Adrenal gland (tissue), 12 donors: ENCODE data around the gene MROH8. TPM values are rescaled to one million over a fixed set of nuclear protein-coding genes. Genes with fewer than 3 reads are reported as not detected.

Source experiments
- DNase-seq, 7 donors: peaks; one replicate each; pipeline ENCODE4 v3.0.0-alpha.2; 2019 to 2020
- H3K27ac ChIP-seq, 5 donors: fragments of 200-600 bp; sonication (generic) in 4 of 5; 1 replicate in 3 of 5; 2 replicates in 2 of 5; pipeline versions ENCODE4 v1.5.1 to v1.8.0; 2016 to 2020; ENCODE audit warnings: mild to moderate bottlenecking in 1 of 5
- H3K27me3 ChIP-seq: fragments of 200-600 bp; 2 replicates; pipeline ENCODE4 v1.8.0; 2021
- H3K36me3 ChIP-seq, 2 donors: fragments of 200-600 bp; replicated peaks in 1 of 2; 1 replicate in 1 of 2; 2 replicates in 1 of 2; pipeline versions ENCODE4 v1.5.1 to v1.8.0; 2018 to 2022
- H3K4me1 ChIP-seq, 2 donors: fragments of 200-600 bp; replicated peaks in 1 of 2; 1 replicate in 1 of 2; 2 replicates in 1 of 2; pipeline versions ENCODE4 v1.5.1 to v1.8.0; 2018 to 2021
- H3K4me3 ChIP-seq, 4 donors: fragments of 200-600 bp; sonication (generic) in 3 of 4; one replicate each; pipeline ENCODE4 v1.5.1; 2016 to 2018
- H3K9me3 ChIP-seq, 3 donors: fragments of 200-600 bp; sonication (generic) in 1 of 3; replicated peaks in 1 of 3; 1 replicate in 2 of 3; 2 replicates in 1 of 3; pipeline versions ENCODE4 v1.5.1 to v1.8.0; 2016 to 2021
- POLR2A ChIP-seq, 2 donors: fragments of 450-650 bp; IDR thresholded peaks; one replicate each; pipeline ENCODE4 v1.6.1; 2017; ENCODE audit warnings: antibody characterized with exemption in 2 of 2, mild to moderate bottlenecking in 2 of 2, moderate library complexity in 1 of 2
- WGBS, 4 donors: extraction: QIAGEN DNeasy Blood & Tissue Kit in 2 of 4; methylation state at CpG; one replicate each; pipeline versions ENCODE4 v1.1.5 to v1.1.7; 2013 to 2017; 5-methylcytosine and 5-hydroxymethylcytosine counted together
- intact Hi-C, 2 donors: fragments of 100-400 bp; cut with DNase I; formaldehyde crosslinking; loops; one replicate each; pipeline versions ENCODE4 v1.14.1 to v1.15.0; 2022 to 2023
- polyA plus RNA-seq, 3 donors: library from polyadenylated mRNA; stranded (reverse); fragments of 200-250 nt in 2 of 3; fragments of 350-450 nt in 1 of 3; fragmentation: Illumina TruSeq in 1 of 3; extraction: RNeasy Lipid Tissue Mini Kit (QIAGEN cat#74804) in 1 of 3; gene quantifications; one replicate each; pipeline ENCODE4 v1.2.3, GENCODE V29; 2013 to 2014
- total RNA-seq, 9 donors: library from RNA; depleted of rRNA in 4 of 9; stranded (reverse); fragments of >200 nt in 4 of 9; fragments of 120-200 nt in 1 of 9; fragmentation: NEBNext Ultra II Directional in 1 of 9; extraction: Animal tissue kit (Norgen Biotek cat#: 25700) in 1 of 9; gene quantifications; one replicate each; pipeline versions ENCODE4 v1.1.0 to v1.2.4, GENCODE V29; 2013 to 2023
- TF ChIP-seq, protein P1 (sequence below), 6 experiments: fragments of 450-650 bp in 4 of 6; fragments of 200-600 bp in 2 of 6; sonication (generic) in 1 of 6; IDR thresholded peaks; 1 replicate in 5 of 6; 2 replicates in 1 of 6; pipeline versions ENCODE4 v1.5.1 to v1.8.0; 2016 to 2021; ENCODE audit warnings: antibody characterized with exemption in 6 of 6, mild to moderate bottlenecking in 2 of 6, moderate library complexity in 1 of 6
- donor health status: healthy with polysubstance abuse.
- donor health status: Bipolar disorder and iron deficiency.
- donor health status: DM: yes; HTN: yes; CAD: no.
- donor health status: DM: no; HTN: no; CAD: no.
- donor health status: DM: no; HTN: no; CAD: no.
- donor health status: DM: yes; HTN: yes; CAD: no.

The MROH8 gene
- total and polyA plus RNA-seq, 12 donors, result 1.3 to 13.8 (median 3.8) TPM

DNA sequence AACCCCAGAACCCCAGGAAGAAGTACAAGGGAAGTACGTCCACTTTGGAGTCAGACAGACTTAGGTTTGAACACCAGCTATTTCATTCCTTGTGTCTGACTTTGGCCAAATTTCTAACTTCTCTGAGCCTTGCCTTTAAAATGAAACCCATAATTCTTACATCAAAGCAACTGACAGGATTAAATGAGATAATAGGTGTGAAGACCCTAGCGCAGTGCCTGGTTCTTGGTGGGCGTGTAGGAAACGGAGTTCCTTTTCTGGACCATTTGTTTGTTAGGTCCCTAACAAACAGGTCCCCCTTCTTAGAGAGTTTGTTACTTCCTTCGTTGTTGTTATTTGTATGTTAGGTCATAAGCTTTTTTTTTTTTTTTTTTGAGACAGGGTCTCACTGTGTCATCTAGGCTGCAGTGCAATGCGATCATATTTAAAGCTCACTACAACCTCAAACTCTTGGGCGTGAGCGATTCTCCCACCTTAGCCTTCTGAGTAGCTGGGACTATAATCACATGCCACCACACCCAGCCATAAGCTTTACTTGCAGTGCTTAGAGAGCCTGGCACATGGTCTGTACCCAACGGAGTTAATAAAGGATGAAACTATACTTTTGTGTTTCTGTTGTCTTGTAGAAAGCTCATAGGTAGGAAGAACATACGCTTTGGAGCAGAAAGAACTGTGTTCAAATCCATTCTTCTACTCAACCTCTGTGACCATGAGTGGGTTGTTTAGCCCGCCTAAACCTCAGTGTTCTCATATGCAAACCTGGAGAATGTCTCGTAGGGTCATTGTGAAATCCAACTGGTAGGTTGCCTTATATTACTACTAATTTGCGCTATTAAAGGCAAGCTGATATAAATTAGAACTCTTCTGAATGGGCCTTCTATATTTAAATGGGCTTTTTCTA is 21.8 kb upstream of the MROH8 start:
- 91 to 95% (median 94%) methylated on average over 13 of the region's 13 CpGs for WGBS, 4 donors
- Histone ChIP-seq H3K9me3 (no peaks in the 10 kb centered on the region), H3K36me3 (peaks cover 0 to 60% of the 10 kb centered on the region in 2 donors), H3K4me1 (peaks cover 0 to 15% of the 10 kb centered on the region in 2 donors), H3K27ac (peak overlapping the region in 3 of 5 donors; percentile 43 to 72 (median 45)), H3K27me3 (no peaks in the 10 kb centered on the region), H3K4me3 (no peak overlapping the region)
- peak in 1 of 7 donors; percentile 41 for DNase-seq
- intact Hi-C loops, result no loop called here
- no peak for TF ChIP-seq POLR2A (IDR thresholded peaks at IDR 0.05)
- TF ChIP-seq, protein P1, sequence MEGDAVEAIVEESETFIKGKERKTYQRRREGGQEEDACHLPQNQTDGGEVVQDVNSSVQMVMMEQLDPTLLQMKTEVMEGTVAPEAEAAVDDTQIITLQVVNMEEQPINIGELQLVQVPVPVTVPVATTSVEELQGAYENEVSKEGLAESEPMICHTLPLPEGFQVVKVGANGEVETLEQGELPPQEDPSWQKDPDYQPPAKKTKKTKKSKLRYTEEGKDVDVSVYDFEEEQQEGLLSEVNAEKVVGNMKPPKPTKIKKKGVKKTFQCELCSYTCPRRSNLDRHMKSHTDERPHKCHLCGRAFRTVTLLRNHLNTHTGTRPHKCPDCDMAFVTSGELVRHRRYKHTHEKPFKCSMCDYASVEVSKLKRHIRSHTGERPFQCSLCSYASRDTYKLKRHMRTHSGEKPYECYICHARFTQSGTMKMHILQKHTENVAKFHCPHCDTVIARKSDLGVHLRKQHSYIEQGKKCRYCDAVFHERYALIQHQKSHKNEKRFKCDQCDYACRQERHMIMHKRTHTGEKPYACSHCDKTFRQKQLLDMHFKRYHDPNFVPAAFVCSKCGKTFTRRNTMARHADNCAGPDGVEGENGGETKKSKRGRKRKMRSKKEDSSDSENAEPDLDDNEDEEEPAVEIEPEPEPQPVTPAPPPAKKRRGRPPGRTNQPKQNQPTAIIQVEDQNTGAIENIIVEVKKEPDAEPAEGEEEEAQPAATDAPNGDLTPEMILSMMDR (IDR thresholded peaks at IDR 0.05), result no peak

DNA sequence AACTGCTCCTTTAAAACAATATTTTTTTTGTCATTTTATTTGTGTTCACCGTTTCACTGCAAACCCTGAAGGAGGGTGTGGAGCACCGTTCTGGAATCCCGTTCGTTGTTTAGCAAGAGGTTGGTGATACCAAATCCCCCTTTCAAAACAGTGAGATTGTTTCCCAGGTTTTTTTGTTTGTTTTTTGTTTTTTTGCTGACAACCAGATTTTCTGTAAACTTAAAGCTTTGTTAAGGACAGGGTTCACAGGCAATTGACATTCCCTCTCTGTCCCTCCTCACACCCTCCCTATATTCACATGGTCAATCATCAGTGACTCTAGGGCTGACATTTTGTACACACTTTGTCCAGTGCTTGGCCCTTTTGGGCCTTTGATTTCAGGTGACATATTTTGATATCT is 21.0 kb upstream of the MROH8 start:
- 93 to 94% (median 94%) methylated on average over 4 of the region's 4 CpGs for WGBS, 4 donors
- Histone ChIP-seq H3K4me1 (peaks cover 0 to 15% of the 10 kb centered on the region in 2 donors), H3K27ac (no peak overlapping the region), H3K9me3 (no peaks in the 10 kb centered on the region), H3K4me3 (no peak overlapping the region), H3K27me3 (no peaks in the 10 kb centered on the region), H3K36me3 (peaks cover 0 to 57% of the 10 kb centered on the region in 2 donors)
- no peak for TF ChIP-seq POLR2A (IDR thresholded peaks at IDR 0.05)
- TF ChIP-seq, protein P1 (IDR thresholded peaks at IDR 0.05), result no peak
- intact Hi-C loops, result no loop called here
- DNase-seq, result no peak

DNA sequence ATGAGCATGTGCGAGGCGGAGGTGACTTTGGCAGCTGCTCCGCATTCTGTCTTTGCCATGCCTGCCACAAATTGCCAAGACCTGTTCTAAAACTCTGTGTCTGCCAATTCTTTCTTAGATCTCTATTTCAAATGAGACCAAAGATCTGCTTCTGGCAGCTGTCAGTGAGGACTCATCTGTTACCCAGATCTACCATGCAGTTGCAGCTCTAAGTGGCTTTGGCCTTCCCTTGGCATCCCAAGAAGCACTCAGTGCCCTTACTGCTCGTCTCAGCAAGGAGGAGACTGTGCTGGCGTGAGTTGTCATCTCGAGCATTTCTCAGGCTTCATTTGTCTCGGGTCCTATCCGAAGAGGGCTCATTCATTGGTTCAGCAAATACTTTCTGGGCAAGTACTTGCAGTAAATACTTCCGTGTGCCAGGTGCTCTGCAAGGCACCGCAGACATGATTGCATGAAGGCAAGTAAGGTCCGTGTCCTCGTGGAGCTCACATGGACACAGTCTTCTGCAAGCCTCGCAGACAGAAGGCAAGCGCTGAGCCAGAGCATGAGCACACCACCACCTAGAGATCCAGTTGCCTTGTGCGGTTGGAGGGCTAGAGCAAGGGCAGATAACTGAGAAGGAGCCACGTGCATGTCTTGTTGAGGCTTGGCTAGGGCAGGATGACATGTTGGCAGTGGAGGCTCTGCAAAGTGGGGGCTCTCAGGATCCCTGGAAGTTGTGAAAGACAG is 19.7 kb upstream of the MROH8 start:
- no peak overlapping the region for H3K4me3 ChIP-seq
- peaks cover 0 to 45% of the 10 kb centered on the region in 2 donors for H3K36me3 ChIP-seq
- WGBS, 4 donors, result 84 to 94% (median 87%) methylated on average over 11 to 16 of the region's 16 CpGs
- peaks cover 0 to 15% of the 10 kb centered on the region in 2 donors for H3K4me1 ChIP-seq
- TF ChIP-seq, protein P1 (IDR thresholded peaks at IDR 0.05), result no peak
- TF ChIP-seq POLR2A (IDR thresholded peaks at IDR 0.05), result no peak
- no peak overlapping the region for H3K27ac ChIP-seq
- no peaks in the 10 kb centered on the region for H3K9me3 ChIP-seq
- no peaks in the 10 kb centered on the region for H3K27me3 ChIP-seq
- peak in 1 of 7 donors; percentile 39 for DNase-seq
- intact Hi-C loops, result loop anchor here (5.0 to 10.0 kb wide), 4 partner anchors 186 to 338 kb away; no protein-coding TSS in a partner anchor
